Testis (tissue), 3 donors: ENCODE data around the gene REV3L. TPM values are rescaled to one million over a fixed set of nuclear protein-coding genes. Genes with fewer than 3 reads are reported as not detected.
"Not testable (repeated sequence)": the region's sequence is repeated elsewhere in the genome, so short reads cannot be mapped to it uniquely, and the experiment has no call there.

ENCODE experiments used
- DNase-seq: peaks from one replicate; pipeline ENCODE4 v3.0.0-alpha.2; 2019
- H3K27ac ChIP-seq, 2 donors: fragments of 200-600 bp; sonication (generic); one replicate each; pipeline ENCODE4 v1.5.1; 2019
- H3K27me3 ChIP-seq: fragments of 200-600 bp; sonication (generic); one replicate; pipeline ENCODE4 v1.5.1; 2019
- H3K36me3 ChIP-seq: fragments of 200-600 bp; sonication (generic); one replicate; pipeline ENCODE4 v1.5.1; 2017; ENCODE audit warnings: low read depth; ENCODE audit errors: missing control alignments
- H3K4me1 ChIP-seq: fragments of 200-600 bp; sonication (generic); one replicate; pipeline ENCODE4 v1.5.1; 2019
- H3K4me3 ChIP-seq, 2 donors: fragments of 200-600 bp; sonication (generic); one replicate each; pipeline ENCODE4 v1.5.1; 2017 to 2019
- H3K9me3 ChIP-seq: fragments of 200-600 bp; sonication (generic); one replicate; pipeline ENCODE4 v1.5.1; 2017
- CTCF ChIP-seq, 3 experiments: fragments of 450-650 bp in 2 of 3; fragments of 200-600 bp in 1 of 3; sonication (generic) in 1 of 3; IDR thresholded peaks; one replicate each; pipeline ENCODE4 v1.5.1; 2016 to 2019; ENCODE audit warnings: antibody characterized with exemption in 3 of 3, mild to moderate bottlenecking in 2 of 3, moderate library complexity in 1 of 3
- POLR2A ChIP-seq: fragments of 450-650 bp; IDR thresholded peaks from one replicate; pipeline ENCODE4 v1.6.1; 2017; ENCODE audit warnings: antibody characterized with exemption, mild to moderate bottlenecking, moderate library complexity
- WGBS, 2 donors: methylation state at CpG; one replicate each; pipeline ENCODE4 v1.1.5; 2018; 5-methylcytosine and 5-hydroxymethylcytosine counted together
- intact Hi-C: fragments of 100-400 bp; cut with DNase I; formaldehyde crosslinking; loops from one replicate; pipeline ENCODE4 v1.15.1; 2023; ENCODE audit warnings: low total_unique reads
- polyA plus RNA-seq: library from polyadenylated mRNA; stranded (reverse); fragments of 350-450 nt; fragmentation: Illumina TruSeq; extraction: RNeasy Lipid Tissue Mini Kit (QIAGEN cat#74804); gene quantifications from one replicate; pipeline ENCODE4 v1.2.3, GENCODE V29; 2014; ENCODE audit warnings: low read depth, low replicate concordance; ENCODE audit not compliant: insufficient read depth
- total RNA-seq, 2 donors: library from RNA; depleted of rRNA; stranded (reverse); fragments of >200 nt; gene quantifications; one replicate each; pipeline ENCODE4 v1.2.3, GENCODE V29; 2016

The REV3L gene
- total and polyA plus RNA-seq, 3 donors from 2014 or later: 11.1 to 56.8 (median 48.8) TPM

GRCh38 chr6:111301946-111302345 is 181.1 kb downstream of the REV3L start:
- no peaks in the 10 kb centered on the region for H3K9me3 ChIP-seq
- no peak for DNase-seq

DNA sequence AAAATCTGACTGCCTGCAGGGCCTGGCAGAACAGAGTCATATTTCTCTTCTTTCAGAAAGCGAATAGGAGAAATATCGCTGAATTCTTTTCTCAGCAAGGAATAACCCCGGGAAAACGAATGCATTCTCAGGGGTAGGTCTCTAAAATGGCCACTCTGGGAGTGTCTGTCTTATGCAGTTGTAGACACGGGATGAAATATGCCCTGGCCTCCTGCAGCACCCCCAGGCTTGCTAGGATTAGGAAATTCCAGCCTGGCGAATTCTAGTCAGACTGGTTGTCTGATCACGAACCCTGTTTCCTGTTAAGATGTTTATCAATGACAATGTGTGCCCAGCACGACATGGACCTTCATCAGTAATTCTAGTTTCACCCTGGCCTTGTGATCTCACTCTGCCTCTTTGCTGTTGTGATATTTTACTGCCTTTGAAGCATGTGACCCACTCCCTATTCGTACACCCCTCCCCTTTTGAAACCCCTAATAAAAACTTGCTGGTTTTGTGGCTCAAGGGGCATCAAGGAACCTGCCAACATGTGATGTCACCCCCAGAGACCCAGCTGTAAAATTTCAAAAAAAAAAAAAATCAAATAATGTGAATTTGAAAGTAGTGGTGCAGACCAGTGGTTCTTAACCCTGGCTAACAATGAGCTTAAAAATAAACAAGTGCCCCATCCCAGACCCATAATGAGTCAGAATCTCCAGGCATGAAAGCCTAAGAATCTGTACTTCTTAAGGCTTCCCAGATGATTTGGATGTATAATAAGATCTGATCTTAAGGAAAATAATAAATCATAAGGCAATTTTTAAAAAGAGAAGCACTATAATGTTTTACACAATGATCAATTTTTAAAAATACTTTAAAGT is 181.8 kb downstream of the REV3L start:
- H3K27ac ChIP-seq, H3K27me3 ChIP-seq, H3K9me3 ChIP-seq, H3K4me3 ChIP-seq, H3K4me1 ChIP-seq, intact Hi-C loops, DNase-seq, H3K36me3 ChIP-seq: not testable (repeated sequence)
- WGBS, 2 donors: 89 to 91% methylated on average over 9 of the region's 9 CpGs

More at GRCh38 chr6:111301946-111302345, 181.1 kb downstream of the REV3L start:
- intact Hi-C loops: no loop called here
- Histone ChIP-seq H3K36me3 (no peaks in the 10 kb centered on the region), H3K27ac (no peak overlapping the region), H3K4me3 (no peak overlapping the region), H3K4me1 (no peaks in the 10 kb centered on the region), H3K27me3 (no peaks in the 10 kb centered on the region)
- no peak for TF ChIP-seq POLR2A
- WGBS, 2 donors: 30 to 64% methylated on average over 2 of the region's 2 CpGs

DNA sequence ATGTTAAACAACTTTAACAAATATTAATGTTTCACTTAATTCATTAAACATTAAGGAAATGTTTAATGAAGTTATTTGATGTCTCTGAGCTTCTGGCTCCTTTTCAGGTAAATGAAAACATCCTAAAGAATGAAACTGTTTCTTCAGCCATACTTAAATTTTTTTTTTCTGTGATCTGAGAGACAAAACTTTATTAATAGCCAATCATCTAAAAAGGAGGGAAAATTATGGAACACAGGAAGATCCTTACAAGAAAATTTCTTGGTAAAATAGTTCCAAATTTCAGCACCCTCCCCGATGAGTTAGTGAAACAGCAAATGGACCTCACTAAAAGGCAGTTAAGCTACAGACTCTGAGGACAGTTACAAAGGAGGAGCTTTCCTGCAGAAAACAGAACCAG is 185.2 kb downstream of the REV3L start:
- H3K9me3 ChIP-seq: no peaks in the 10 kb centered on the region
- WGBS, 2 donors: 75 to 80% methylated on average over 1 of the region's 1 CpG
- no peak overlapping the region for H3K27ac ChIP-seq
- no peak for TF ChIP-seq CTCF (IDR thresholded peaks at IDR 0.05)
- TF ChIP-seq POLR2A: no peak
- no peak for DNase-seq
- H3K27me3 ChIP-seq: no peaks in the 10 kb centered on the region
- H3K4me1 ChIP-seq: no peaks in the 10 kb centered on the region
- no peak overlapping the region for H3K4me3 ChIP-seq
- intact Hi-C loops: no loop called here
- H3K36me3 ChIP-seq: no peaks in the 10 kb centered on the region

DNA sequence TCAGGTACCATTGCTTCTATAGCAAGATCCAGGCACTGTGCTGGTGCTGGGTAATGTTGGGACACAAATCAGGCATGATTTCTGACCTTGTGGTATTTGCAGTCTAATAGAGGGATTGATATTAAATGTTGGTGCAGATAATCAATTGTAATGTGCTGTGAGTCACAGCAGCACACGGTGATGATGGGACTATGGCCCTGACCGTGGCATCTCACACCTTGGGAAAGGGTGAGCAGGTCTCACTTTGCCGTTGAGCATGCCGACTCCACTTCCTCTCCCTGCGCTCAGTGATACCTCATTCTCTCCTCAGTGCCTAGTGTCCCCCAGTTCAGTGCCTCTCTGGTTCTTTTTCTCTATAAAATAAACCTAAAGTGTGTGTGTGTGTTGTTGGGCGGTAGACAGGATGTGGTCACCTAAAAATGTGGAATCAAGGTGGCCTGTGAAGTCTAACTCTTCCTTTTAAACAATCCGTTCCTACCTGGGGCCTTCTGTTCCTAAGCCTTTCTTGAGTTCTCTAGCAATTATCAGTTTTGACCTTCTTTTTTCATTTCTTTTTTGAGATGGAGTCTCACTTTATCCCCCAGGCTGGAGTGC is 188.5 kb downstream of the REV3L start:
- Histone ChIP-seq H3K36me3 (no peaks in the 10 kb centered on the region), H3K4me3 (no peak overlapping the region), H3K27me3 (no peaks in the 10 kb centered on the region), H3K27ac (no peak overlapping the region), H3K9me3 (no peaks in the 10 kb centered on the region), H3K4me1 (no peaks in the 10 kb centered on the region)
- no peak for TF ChIP-seq CTCF (IDR thresholded peaks at IDR 0.05)
- TF ChIP-seq POLR2A: no peak
- intact Hi-C loops: no loop called here
- WGBS, 2 donors: 87 to 97% methylated on average over 7 of the region's 7 CpGs
- DNase-seq: no peak

- Histone ChIP-seq H3K36me3 (no peaks in the 10 kb centered on the region), H3K27ac (no peak overlapping the region), H3K9me3 (no peaks in the 10 kb centered on the region), H3K4me1 (no peaks in the 10 kb centered on the region), H3K4me3 (no peak overlapping the region), H3K27me3 (no peaks in the 10 kb centered on the region)
- no peak for TF ChIP-seq CTCF (IDR thresholded peaks at IDR 0.05)
- no peak for TF ChIP-seq POLR2A
- intact Hi-C loops: no loop called here
- DNase-seq: no peak
- 93 to 96% methylated on average over 5 of the region's 5 CpGs for WGBS, 2 donors
Observed at GRCh38 chr6:111291336-111292259, 191.4 kb downstream of the REV3L start.

DNA sequence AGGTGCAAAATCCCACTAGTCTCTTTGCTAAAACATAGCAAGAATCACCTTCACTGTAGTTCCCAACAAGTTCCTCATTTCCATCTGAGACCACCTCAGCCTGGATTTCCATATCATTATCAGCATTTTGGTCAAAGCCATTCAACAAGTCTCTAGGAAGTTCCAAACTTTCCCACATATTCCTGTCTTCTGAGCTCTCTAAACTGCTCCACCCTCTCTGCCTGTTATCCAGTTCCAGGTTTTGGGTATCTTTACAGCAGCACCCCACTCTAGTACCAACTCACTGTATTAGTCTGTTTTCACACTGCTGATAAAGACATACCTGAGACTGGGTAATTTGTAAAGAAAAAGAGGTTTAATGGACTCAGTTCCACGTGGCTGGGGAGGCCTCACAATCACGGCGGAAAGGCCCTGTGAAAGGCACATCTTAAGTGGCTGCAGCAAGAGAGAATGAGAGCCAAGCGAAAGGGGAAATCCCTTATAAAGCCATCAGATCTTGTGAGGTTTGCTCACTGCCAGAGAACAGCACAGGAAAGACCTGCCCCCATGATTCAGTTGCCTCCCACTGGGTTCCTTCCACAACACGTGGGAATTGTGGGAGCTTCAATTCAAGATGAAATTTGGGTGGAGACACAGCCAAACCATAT is 192.2 kb downstream of the REV3L start:
- not testable (repeated sequence) for DNase-seq

GRCh38 chr6:111284356-111284755 is 198.7 kb downstream of the REV3L start:
- WGBS, 2 donors: 86 to 89% methylated on average over 5 of the region's 5 CpGs
- intact Hi-C loops: not testable (repeated sequence)

More for the DNA sequence above, 192.2 kb downstream of the REV3L start:
- H3K4me1 ChIP-seq, H3K36me3 ChIP-seq, H3K27me3 ChIP-seq, H3K27ac ChIP-seq, intact Hi-C loops, H3K9me3 ChIP-seq, H3K4me3 ChIP-seq: not testable (repeated sequence)
- 74 to 81% methylated on average over 5 of the region's 5 CpGs for WGBS, 2 donors

More at GRCh38 chr6:111284356-111284755, 198.7 kb downstream of the REV3L start:
- not testable (repeated sequence) for DNase-seq, H3K4me1 ChIP-seq, H3K36me3 ChIP-seq, H3K27ac ChIP-seq, H3K4me3 ChIP-seq, H3K27me3 ChIP-seq, H3K9me3 ChIP-seq
